K562 (cell line): ENCODE results near the gene ROBO1. TPM values are rescaled to one million over a fixed set of nuclear protein-coding genes. Genes with fewer than 3 reads are reported as not detected.

Experiments used
- ATAC-seq: fragments of 200-7000 bp; cut with Tn5 transposase; 3 replicates; pipeline ENCODE4 v1.9.1; 2020; ENCODE audit warnings: moderate library complexity
- BruUV-seq: library from RNA; stranded (reverse); fragments of 400-500 nt; replicated peaks from 2 replicates; lab custom pipeline; 2021; lab: Mats Ljungman, UMichigan
- CTCF ChIA-PET: fragments of 300-600 bp; formaldehyde crosslinking; extraction: SDS; loops from one replicate; lab custom pipeline; 2021; ENCODE audit warnings: low intra/inter-chr PET ratio; lab: Yijun Ruan, JAX
- POLR2A ChIA-PET: fragments of 300-600, 350-650 bp; sonication (Branson Sonifier 250); formaldehyde crosslinking; extraction: SDS; loops from one replicate; lab custom pipeline; 2021; ENCODE audit warnings: antibody characterized with exemption, inconsistent platforms; lab: Yijun Ruan, JAX
- DNase-seq, 4 experiments: peaks; one replicate each; pipeline versions ENCODE4 v3.0.0 to v3.0.0-alpha.2; 2011 to 2018; ENCODE audit warnings: low spot score in 3 of 4, mixed read lengths in 3 of 4; ENCODE audit errors: extremely low read depth in 1 of 4
- FAIRE-seq: peaks from 2 replicates; lab custom pipeline; 2011; peaks lifted over from hg19 to GRCh38; lab: Jason Lieb, UNC
- H2AFZ ChIP-seq: 2 replicates; pipeline ENCODE4 v1.6.0; 2011; ENCODE audit warnings: low read depth, low read length, control low read depth, inconsistent platforms
- H3K27ac ChIP-seq: fragments of 200-600 bp; 3 replicates; pipeline ENCODE4 v1.8.0; 2011; ENCODE audit warnings: low read depth, mild to moderate bottlenecking, control low read depth, inconsistent platforms, low read length, moderate library complexity, mixed read lengths; ENCODE audit errors: extremely low read depth
- H3K27me3 ChIP-seq, 2 experiments: fragments of 300-600 bp in 1 of 2; 2 replicates in 1 of 2; 3 replicates in 1 of 2; pipeline versions ENCODE4 v1.6.0 to v1.8.0; 2011; ENCODE audit warnings: inconsistent platforms in 2 of 2, low read length in 2 of 2, mild to moderate bottlenecking in 1 of 2, mixed read lengths in 1 of 2, moderate library complexity in 1 of 2; ENCODE audit not compliant: control insufficient read depth in 2 of 2, insufficient read depth in 2 of 2
- H3K36me3 ChIP-seq: fragments of 300-600 bp; 3 replicates; pipeline ENCODE4 v1.8.0; 2011; ENCODE audit warnings: mild to moderate bottlenecking, low read length, inconsistent platforms; ENCODE audit not compliant: control insufficient read depth, insufficient read depth
- H3K4me1 ChIP-seq, 2 experiments: fragments of 200-600 bp in 1 of 2; replicated peaks in 1 of 2; 2 replicates in 1 of 2; 3 replicates in 1 of 2; pipeline versions ENCODE4 v1.5.1 to v1.8.0; 2011; ENCODE audit warnings: inconsistent platforms in 2 of 2, low read length in 2 of 2, mild to moderate bottlenecking in 1 of 2, mixed read lengths in 1 of 2, moderate library complexity in 1 of 2; ENCODE audit not compliant: control insufficient read depth in 2 of 2, insufficient read depth in 2 of 2
- H3K4me2 ChIP-seq: 2 replicates; pipeline ENCODE4 v1.6.1; 2011; ENCODE audit warnings: low read length, control low read depth, inconsistent platforms, mixed read lengths; ENCODE audit not compliant: insufficient read depth
- H3K4me3 ChIP-seq: fragments of 200-600 bp; sonication (generic), shearing (Covaris generic); 2 replicates; pipeline ENCODE4 v1.5.1; 2016; ENCODE audit warnings: control low read depth, inconsistent platforms
- H3K79me2 ChIP-seq: fragments of 200-600 bp; 3 replicates; pipeline ENCODE4 v1.8.0; 2011; ENCODE audit warnings: low read length, inconsistent platforms; ENCODE audit not compliant: control insufficient read depth, insufficient read depth
- H3K9ac ChIP-seq, 2 experiments: 2 replicates each; pipeline versions ENCODE4 v1.6.0 to v1.6.1; 2011; ENCODE audit warnings: low read depth in 2 of 2, low read length in 2 of 2, control low read depth in 1 of 2, inconsistent platforms in 1 of 2, mild to moderate bottlenecking in 1 of 2, mixed read lengths in 1 of 2; ENCODE audit not compliant: insufficient read depth in 1 of 2
- H3K9me1 ChIP-seq: one replicate; pipeline ENCODE4 v1.6.0; 2011; ENCODE audit warnings: inconsistent platforms, mild to moderate bottlenecking, low read length, moderate library complexity; ENCODE audit not compliant: control insufficient read depth, insufficient read depth
- H3K9me3 ChIP-seq: replicated peaks from 2 replicates; pipeline ENCODE4 v1.5.1; 2011; ENCODE audit warnings: low read depth, low read length, inconsistent platforms; ENCODE audit not compliant: control insufficient read depth, insufficient read depth
- H4K20me1 ChIP-seq: replicated peaks from 2 replicates; pipeline ENCODE4 v1.6.1; 2011; ENCODE audit warnings: low read length, inconsistent platforms, mixed read lengths; ENCODE audit not compliant: control insufficient read depth, insufficient read depth
- HES1 ChIP-seq: fragments of 450-650 bp; IDR thresholded peaks from 2 replicates; pipeline ENCODE4 v1.6.1; 2016; ENCODE audit warnings: low read depth, mild to moderate bottlenecking, moderate library complexity
- MBD2 ChIP-seq: sonication (generic); IDR thresholded peaks from 2 replicates; pipeline ENCODE4 v1.6.1; 2016; ENCODE audit warnings: low read depth, borderline replicate concordance
- MCM5 ChIP-seq: fragments of 450-650 bp; IDR thresholded peaks from 2 replicates; pipeline ENCODE4 v1.6.1; 2016; ENCODE audit warnings: low read depth
- MXD1 ChIP-seq: fragments of 250-450 bp; sonication (Bioruptor Pico); IDR thresholded peaks from 2 replicates; pipeline ENCODE4 v1.8.0; 2021; ENCODE audit warnings: borderline replicate concordance, mild to moderate bottlenecking, moderate library complexity; ENCODE audit not compliant: poor library complexity, severe bottlenecking
- NCOR1 ChIP-seq: fragments of 450-650 bp; IDR thresholded peaks from 2 replicates; pipeline ENCODE4 v1.6.1; 2016; ENCODE audit warnings: mild to moderate bottlenecking, moderate library complexity
- NFYB ChIP-seq: IDR thresholded peaks from 2 replicates; pipeline ENCODE4 v1.6.1; 2011; ENCODE audit warnings: mild to moderate bottlenecking, moderate library complexity; ENCODE audit not compliant: insufficient read length; ENCODE audit errors: extremely low read depth
- RBM15 ChIP-seq: fragments of 200-400 bp; formaldehyde crosslinking; IDR thresholded peaks from 2 replicates; pipeline ENCODE4 v1.6.1; 2018; ENCODE audit warnings: mild to moderate bottlenecking, low read length, moderate library complexity; ENCODE audit not compliant: insufficient read depth
- SMAD3 ChIP-seq: fragments of 450-650 bp; formaldehyde crosslinking; conservative IDR thresholded peaks from 2 replicates; pipeline ENCODE4 v1.4.0; 2020; ENCODE audit warnings: mild to moderate bottlenecking
- ZNF24 ChIP-seq: fragments of 450-650 bp; IDR thresholded peaks from 2 replicates; pipeline ENCODE4 v1.6.1; 2016
- ZNF766 ChIP-seq: fragments of 200-800 bp; sonication (Bioruptor generic); conservative IDR thresholded peaks from 2 replicates; pipeline ENCODE4 v1.6.1; 2016; ENCODE audit warnings: missing genetic modification characterization, missing compliant biosample characterization
- ZNF77 ChIP-seq: fragments of 250-450 bp; sonication (Bioruptor Pico); IDR thresholded peaks from 2 replicates; pipeline ENCODE4 v1.5.0; 2020
- WGBS: fragments of 100-300 bp; shearing (Covaris generic); methylation state at CpG from one replicate; pipeline ENCODE4 v1.1.6; 2016; ENCODE audit warnings: low coverage, mixed read lengths; ENCODE audit not compliant: insufficient coverage; ENCODE audit errors: missing lambda C conversion rate; 5-methylcytosine and 5-hydroxymethylcytosine counted together
- in situ Hi-C: fragments of 300-500 bp; cut with MboI; formaldehyde crosslinking; loops from 4 replicates; pipeline ENCODE4 v1.15.0; 2018; ENCODE audit warnings: inconsistent platforms, mixed read lengths
- intact Hi-C: fragments of 100-400 bp; cut with micrococcal nuclease; formaldehyde crosslinking; loops from 2 replicates; pipeline ENCODE4 v1.14.2; 2022
- polyA plus RNA-seq, 8 experiments: library from polyadenylated mRNA; depleted of rRNA in 4 of 8; stranded (reverse) in 5 of 8; unstranded in 3 of 8; fragments of >200 nt; fragmentation: Nextera tagmentation in 2 of 8; fragmentation: Illumina TruSeq in 1 of 8; extraction: Ambion mirVana in 2 of 8; extraction: Trizol in 1 of 8; gene quantifications; 2 replicates each; pipeline versions ENCODE4 v1.2.1 to v1.2.3, GENCODE V29; 2011 to 2014; ENCODE audit warnings: inconsistent platforms in 1 of 8, missing spikeins in 1 of 8
- total RNA-seq, 7 experiments: library from RNA; depleted of rRNA in 6 of 7; stranded (reverse); fragments of >200 nt in 6 of 7; fragmentation: Illumina TruSeq in 2 of 7; extraction: Trizol in 2 of 7; gene quantifications; 2 replicates each; pipeline versions ENCODE4 v1.2.1 to v1.2.3, GENCODE V29; 2011 to 2021; ENCODE audit warnings: low replicate concordance in 1 of 7

Gene ROBO1
- total and polyA plus RNA-seq, 9 of the 15 experiments (the other 6 are each of a cell fraction or from before 2014, with no cell fraction given), result 0.01 to 0.53 (median 0.17) TPM; not detected in 5

DNA sequence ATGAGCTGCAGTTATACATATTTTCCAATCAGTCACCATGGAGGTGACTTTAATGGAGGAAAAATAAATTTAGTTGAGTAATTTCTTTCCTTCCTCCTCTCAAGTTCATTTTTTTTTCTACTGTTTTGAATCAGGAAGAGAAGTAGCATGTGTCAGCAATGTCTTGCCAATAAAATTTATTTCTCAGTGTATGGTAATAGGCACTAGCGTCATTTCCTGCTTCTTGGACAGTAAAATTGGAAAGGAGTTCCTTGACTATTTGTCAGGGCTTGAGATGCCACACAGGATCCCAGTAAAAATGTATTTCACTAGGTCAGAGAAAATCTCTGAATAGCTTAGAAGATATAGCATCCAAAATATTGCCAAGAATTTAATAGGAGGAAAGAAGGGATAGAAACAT, 605.9 kb downstream of the ROBO1 start:
- Histone ChIP-seq H4K20me1 (no peaks in the 10 kb centered on the region), H3K79me2 (no peaks in the 10 kb centered on the region), H3K9me1 (no peaks in the 10 kb centered on the region), H3K4me2 (no peak overlapping the region), H3K9ac (no peak overlapping the region), H3K4me3 (no peak overlapping the region), H3K9me3 (no peaks in the 10 kb centered on the region), H2AFZ (no peak overlapping the region), H3K36me3 (no peaks in the 10 kb centered on the region), H3K27me3 (no peaks in the 10 kb centered on the region), H3K4me1 (no peaks in the 10 kb centered on the region), H3K27ac (no peak overlapping the region)
- ATAC-seq (no peak), DNase-seq (no peak), FAIRE-seq (no peak)
- no TSS peak for BruUV-seq
- TF ChIP-seq ZNF766 (CRISPR knock-in tag) (no peak), SMAD3 (CRISPR knock-in tag) (no peak), HES1 (no peak)
- ChIA-PET CTCF (no interaction called here), POLR2A (no interaction called here)
- 0% methylated on average over 1 of the region's 1 CpG for WGBS
- in situ Hi-C loops, result no loop called here
- intact Hi-C loops, result no loop called here

DNA sequence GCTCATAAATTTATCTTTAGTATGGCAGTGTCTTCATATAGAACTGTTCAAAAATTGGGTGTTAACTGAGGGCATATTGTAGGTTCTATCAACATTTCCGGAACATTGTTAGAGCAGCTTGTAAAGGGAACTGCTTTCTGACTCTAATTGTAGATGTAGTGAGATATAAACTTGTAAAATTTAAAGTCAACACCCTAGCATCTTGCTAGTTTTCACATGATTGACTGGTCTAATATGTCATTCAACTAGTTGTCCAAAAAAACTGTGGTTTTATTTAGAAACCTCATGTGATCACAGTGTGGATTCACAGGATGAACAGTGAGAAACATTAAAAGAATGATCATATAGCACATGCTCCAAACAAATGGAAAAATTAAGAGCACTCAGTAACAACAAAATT, 607.4 kb downstream of the ROBO1 start:
- no peak overlapping the region for H3K27ac ChIP-seq
- CTCF ChIA-PET, result no interaction called here
- no peak for DNase-seq
- H3K9ac ChIP-seq, result no peak overlapping the region
- no peaks in the 10 kb centered on the region for H3K9me3 ChIP-seq
- intact Hi-C loops, result no loop called here
- H3K27me3 ChIP-seq, result no peaks in the 10 kb centered on the region
- no peak for ATAC-seq
- TF ChIP-seq RBM15 (no peak), MXD1 (CRISPR knock-in tag) (no peak), NFYB (no peak), ZNF24 (no peak), MCM5 (no peak), ZNF77 (CRISPR knock-in tag) (no peak), NCOR1 (no peak), MBD2 (no peak)
- TF ChIP-seq, all 486 proteins: peak for 0
- Histone ChIP-seq H3K79me2 (no peaks in the 10 kb centered on the region), H3K9me1 (no peaks in the 10 kb centered on the region), H2AFZ (no peak overlapping the region), H3K4me1 (no peaks in the 10 kb centered on the region), H3K36me3 (no peaks in the 10 kb centered on the region), H3K4me3 (no peak overlapping the region), H4K20me1 (no peaks in the 10 kb centered on the region), H3K4me2 (no peak overlapping the region)
- in situ Hi-C loops, result no loop called here
- WGBS, result 0% methylated on average over 1 of the region's 1 CpG
- no peak for FAIRE-seq
- POLR2A ChIA-PET, result no interaction called here
- no TSS peak for BruUV-seq
